ENCODE data around the gene PRR14. TPM values are rescaled to one million over a fixed set of nuclear protein-coding genes. Genes with fewer than 3 reads are reported as not detected.

The PRR14 gene
- total RNA-seq, result 5.9 and 7.8 TPM in 2 replicates

DNA sequence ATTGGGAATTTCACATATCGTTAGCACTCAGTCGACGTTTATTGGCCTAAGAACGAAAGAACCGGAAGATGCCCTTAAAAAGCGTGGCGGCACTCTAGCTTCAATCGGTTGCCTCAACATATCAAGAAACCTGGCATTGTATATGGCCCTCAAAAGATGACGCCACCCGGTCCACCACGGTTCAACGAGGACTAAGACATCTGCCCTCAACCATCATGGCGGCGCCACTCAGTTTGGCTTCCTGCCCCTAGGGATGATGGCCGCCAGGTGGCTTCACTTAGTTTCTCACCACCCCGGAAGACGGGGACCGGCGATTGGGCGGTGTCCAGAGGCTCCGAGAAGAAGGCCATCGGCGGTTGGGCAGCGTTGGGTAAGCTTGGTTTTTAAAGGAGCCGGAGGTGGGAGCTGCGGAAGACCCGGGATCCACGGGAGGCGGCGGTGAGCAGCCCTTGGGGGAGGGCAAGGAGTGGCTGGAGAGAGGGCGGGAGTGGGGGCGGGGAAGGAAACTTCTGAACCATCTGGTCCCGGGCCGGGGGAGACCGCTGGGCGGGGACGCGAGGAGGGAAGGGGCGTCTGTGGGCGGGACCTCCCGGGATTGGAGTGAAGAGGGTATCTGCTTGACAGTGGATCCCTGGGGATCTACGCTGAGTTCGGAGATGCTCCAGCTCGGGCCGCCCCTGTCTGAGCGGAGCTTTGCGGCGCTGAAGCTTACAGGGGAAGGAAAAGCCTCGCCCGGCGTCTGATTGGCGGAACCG lies at the start of gene PRR14:
PRR14 (plus strand) TSS at position 592 of the 755 bp plus-strand sequence. CDS start 686 bp downstream, outside the sequence.

DNA sequence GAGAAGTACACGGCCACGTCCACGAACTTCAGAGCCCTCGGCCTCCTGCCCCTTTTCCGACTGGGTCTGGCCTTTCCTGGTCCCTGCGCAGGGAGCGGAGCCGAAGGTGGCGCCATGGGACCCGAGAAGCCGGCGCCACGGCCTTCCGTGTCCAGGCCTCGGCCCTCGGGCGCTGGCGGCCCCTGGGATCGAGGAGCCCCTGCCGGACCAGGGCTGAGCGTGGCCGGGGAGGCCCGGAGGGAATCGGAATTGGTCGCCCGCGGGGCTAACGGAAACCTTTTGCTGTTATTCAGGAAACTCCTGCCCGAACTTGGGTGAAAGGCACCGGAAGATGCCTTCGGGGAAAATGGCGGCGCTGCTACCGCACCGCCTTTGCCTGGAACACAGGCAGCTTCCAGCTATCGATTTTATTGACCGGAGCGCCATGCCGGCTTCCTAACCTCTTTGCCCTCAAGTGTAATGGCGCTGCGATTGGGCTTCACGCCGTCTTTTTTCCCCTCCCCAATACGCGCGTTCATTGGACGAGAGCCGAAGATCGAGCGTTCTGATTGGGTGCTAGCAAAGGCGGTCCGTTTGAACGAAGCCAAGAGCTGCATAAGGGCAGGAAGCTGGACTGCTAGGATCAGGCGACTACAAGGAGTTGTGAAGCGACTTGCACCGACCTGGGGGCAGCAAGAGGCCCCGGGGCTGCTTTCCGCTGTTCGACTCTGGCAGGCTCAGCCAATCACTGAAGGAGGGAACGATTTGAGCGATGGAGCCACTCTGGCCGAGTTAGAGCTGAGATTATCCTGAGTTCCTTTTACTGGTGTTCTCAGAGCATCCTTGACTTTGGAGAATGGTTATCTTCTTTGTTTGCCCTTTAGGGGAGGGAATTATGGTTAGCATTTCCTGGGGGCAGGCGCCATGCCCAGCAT lies 40.6 kb upstream of the PRR14 start, which contains the start of gene ZNF689:
ZNF689 (minus strand) TSS at position 464 of the 914 bp plus-strand sequence; CDS start at position 116, 348 bp downstream.

DNA sequence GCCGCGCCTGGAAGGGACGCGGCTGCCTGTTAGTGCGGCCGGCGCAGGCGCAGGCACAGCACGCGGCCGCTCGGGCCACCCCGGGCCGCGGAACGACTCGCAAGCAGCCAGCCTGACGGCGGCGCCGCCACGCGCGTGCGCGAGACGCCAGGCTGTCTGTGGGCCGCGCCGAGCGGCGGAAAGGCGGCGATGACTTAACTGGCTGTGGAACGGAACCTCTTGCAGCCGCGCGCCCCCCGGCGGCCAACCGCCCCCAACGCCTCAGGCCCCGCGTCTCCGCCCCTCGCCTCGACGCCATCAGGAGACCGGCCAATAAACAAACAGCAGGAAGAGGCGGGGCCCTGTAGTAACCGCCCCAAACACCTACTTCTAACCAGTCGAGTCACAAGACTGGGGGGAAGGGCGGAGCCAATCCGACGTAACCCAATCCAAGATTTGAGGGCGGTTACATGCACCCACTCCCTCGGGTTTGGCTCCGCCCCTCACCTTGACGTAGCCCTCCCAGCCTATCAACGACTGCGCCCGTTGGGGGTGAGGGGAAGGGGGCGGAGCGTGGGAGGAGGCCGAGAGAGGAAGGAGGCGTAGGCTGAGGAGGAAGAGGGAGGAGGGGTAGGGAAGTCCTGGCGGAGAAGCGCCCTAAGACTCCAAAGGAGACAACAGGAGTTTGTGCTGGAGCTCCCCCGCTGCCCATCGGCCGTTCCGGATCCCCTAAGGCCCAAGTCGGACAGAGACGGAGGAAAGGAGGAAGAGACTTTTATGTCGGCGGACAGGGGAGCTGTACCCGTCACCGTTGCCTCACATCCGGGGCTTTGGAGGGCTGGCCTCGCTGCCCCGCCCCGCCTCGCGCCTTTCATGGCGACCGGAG lies 7.3 kb downstream of the PRR14 start, which contains the start of gene FBRS:
FBRS (plus strand) TSS at position 566 of the 865 bp plus-strand sequence. CDS start 1,088 bp downstream, outside the sequence.

DNA sequence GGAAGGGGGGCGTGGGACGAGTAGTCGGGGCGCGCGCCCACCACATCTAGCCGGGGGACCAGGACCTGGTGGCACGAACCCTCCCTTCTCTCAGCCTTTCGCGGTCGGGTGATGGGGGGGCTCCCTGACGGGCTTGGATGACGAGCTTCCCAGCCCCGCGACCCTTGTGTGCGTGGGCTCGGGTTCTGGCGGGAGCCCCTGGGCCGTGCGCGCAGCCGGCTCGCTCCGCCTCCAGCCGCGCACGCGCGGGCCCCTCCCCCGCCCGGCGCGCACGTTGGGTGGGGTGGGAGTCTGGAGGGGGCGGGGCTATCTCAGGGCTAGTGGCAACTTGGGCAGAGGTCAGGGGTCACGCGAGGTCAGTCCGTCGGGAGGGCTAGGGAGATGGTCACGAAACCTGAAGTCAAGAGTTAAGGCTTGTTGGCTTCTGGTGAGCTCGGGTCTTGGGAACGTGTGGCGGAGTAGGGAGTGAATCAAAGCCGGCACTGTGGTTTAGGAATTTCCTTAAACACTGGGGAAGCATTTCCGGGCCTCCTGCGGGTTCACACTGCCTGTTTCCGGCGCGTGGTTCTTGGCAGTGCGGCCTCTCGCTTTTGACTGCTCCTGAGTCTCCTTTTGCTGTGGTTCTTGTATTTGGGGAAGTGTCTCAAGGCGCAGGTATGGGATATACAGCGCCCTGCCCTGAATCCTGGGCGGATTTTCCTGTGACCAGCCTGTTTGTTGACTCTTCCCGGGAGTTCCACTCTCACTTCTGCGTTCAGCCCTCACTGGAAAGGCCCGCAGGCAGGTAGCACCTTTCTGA lies 48.3 kb downstream of the PRR14 start, which contains the start of gene SRCAP:
SRCAP (plus strand) TSS at position 356 of the 799 bp plus-strand sequence. CDS start 1,654 bp downstream, outside the sequence.

Small RNA genes lying within 50 kb of the gene (small RNA-seq; reads per million reads assigned to genes)
- gene AC093249.1 (not detected), gene RNU6-1043P (not detected), gene RNU6-416P (not detected)

Other genes with a start within 250 kb of the PRR14 start
- gene ZNF771, start 243.4 kb upstream of the PRR14 start, total RNA-seq, result 9.8 and 12.1 TPM in 2 replicates
- 20.6 and 22.1 TPM in 2 replicates for gene DCTPP1, start 220.9 kb upstream of the PRR14 start, total RNA-seq
- 6.8 and 7.7 TPM in 2 replicates for gene SEPHS2, start 205.1 kb upstream of the PRR14 start, total RNA-seq
- gene ITGAL, start 178.2 kb upstream of the PRR14 start, total RNA-seq, result under 0.01 TPM in 1 of 2 replicates, not detected in the other
- gene ZNF768, start 124.4 kb upstream of the PRR14 start, total RNA-seq, result 18.0 and 20.5 TPM in 2 replicates
- gene ZNF747, start 116.1 kb upstream of the PRR14 start, total RNA-seq, result 8.1 and 8.4 TPM in 2 replicates
- gene ZNF764, start 92.6 kb upstream of the PRR14 start, total RNA-seq, result 4.8 and 7.6 TPM in 2 replicates
- 4.9 and 8.5 TPM in 2 replicates for gene ZNF688, start 79.2 kb upstream of the PRR14 start, total RNA-seq
- gene ZNF785, start 65.3 kb upstream of the PRR14 start, total RNA-seq, result 9.4 and 11.4 TPM in 2 replicates
- 5.1 and 5.5 TPM in 2 replicates for gene ZNF689, start 40.6 kb upstream of the PRR14 start, total RNA-seq
- 13.2 and 32.6 TPM in 2 replicates for gene FBRS, start 7.5 kb downstream of the PRR14 start, total RNA-seq
- gene SRCAP, start 48.2 kb downstream of the PRR14 start, total RNA-seq, result 14.0 and 19.4 TPM in 2 replicates
- 18.0 and 20.5 TPM in 2 replicates for gene PHKG2, start 97.5 kb downstream of the PRR14 start, total RNA-seq
- gene CFAP119, start 111.1 kb downstream of the PRR14 start, total RNA-seq, result 1.5 and 2.5 TPM in 2 replicates
- gene RNF40, start 111.4 kb downstream of the PRR14 start, total RNA-seq, result 63.6 and 90.5 TPM in 2 replicates
- 13.6 and 14.1 TPM in 2 replicates for gene ZNF629, start 136.2 kb downstream of the PRR14 start, total RNA-seq
- gene BCL7C, start 243.1 kb downstream of the PRR14 start, total RNA-seq, result 34.0 and 37.5 TPM in 2 replicates
- gene CTF1, start 245.7 kb downstream of the PRR14 start, total RNA-seq, result 0.59 and 1.1 TPM in 2 replicates

All from subcutaneous preadipocyte (primary cell).